GM12872 (cell line): ENCODE results near the gene FAM83C.
A peak's percentile ranks its signal among the peaks of the same experiment; 100 is the strongest.

Experiments
- TF ChIP-seq, protein P1 (sequence below): IDR thresholded peaks from 3 replicates; pipeline ENCODE4 v1.5.1; 2011; ENCODE audit warnings: low read depth, mild to moderate bottlenecking, low read length, moderate library complexity; ENCODE audit not compliant: insufficient read depth

Gene FAM83C

DNA sequence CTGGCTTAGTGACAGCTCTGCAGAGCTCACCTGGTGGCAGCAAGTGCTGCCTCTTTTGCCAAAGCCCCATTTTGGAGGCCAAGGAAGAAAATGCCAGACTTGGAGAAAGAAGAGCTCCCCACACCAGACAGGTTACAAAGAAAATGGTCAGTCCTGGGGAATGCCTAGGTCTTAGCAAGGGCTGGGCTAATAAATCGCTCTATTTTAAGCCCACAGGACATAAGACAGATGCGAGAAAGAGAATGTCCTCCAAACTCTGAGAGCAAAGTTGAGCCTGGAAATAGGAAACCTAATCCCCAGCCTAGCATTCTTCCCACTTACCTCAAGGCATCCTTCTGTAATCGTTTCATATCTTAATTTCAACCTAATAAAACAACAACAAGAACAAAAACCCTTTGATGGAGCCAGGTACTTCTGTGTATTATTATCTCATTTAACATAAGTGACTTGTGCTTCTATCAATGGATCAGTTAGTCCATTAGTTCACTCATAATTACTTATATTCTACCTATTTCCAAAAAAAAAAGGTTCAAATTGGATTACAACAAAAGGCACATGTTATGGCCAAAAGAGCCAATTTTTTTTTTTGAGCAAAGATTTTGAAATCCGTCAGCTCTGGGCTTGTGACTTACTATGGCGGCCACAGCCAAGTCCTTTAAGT, 40.4 kb upstream of the FAM83C start:
- TF ChIP-seq, protein P1, sequence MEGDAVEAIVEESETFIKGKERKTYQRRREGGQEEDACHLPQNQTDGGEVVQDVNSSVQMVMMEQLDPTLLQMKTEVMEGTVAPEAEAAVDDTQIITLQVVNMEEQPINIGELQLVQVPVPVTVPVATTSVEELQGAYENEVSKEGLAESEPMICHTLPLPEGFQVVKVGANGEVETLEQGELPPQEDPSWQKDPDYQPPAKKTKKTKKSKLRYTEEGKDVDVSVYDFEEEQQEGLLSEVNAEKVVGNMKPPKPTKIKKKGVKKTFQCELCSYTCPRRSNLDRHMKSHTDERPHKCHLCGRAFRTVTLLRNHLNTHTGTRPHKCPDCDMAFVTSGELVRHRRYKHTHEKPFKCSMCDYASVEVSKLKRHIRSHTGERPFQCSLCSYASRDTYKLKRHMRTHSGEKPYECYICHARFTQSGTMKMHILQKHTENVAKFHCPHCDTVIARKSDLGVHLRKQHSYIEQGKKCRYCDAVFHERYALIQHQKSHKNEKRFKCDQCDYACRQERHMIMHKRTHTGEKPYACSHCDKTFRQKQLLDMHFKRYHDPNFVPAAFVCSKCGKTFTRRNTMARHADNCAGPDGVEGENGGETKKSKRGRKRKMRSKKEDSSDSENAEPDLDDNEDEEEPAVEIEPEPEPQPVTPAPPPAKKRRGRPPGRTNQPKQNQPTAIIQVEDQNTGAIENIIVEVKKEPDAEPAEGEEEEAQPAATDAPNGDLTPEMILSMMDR = no peak

DNA sequence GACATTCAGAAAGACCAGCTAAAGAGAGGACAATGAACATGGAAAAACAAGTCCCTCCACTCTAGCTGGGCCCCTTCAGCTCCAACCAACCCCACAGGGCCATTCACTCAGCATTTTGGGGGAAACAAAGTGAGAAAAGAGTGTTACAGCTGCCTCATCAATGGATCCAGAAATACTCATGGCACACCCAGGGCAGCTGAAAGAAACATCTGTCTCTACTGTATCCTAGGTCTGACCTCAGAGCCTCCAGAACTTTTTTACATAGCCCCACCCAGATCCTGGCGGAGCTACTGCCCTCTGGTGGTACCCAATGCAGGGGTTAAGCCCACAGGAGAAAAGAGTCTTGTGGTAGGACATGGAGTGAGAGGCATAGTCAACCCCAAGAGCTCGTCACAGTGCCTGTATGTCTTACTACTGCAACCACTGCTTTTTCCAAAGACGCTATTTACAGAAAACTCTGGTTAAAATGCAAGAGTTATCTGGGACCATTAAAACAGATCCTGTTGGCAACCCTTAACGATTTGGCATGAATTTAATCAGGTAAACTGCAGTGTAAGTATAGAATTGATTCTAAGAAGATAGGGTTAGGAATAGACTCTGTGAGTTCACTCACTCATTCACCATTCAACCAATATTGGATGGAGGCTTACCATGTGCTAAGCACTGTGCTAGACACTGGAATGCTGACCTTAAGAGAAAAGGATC, 37.4 kb upstream of the FAM83C start:
- TF ChIP-seq, protein P1 = peak; percentile 78

DNA sequence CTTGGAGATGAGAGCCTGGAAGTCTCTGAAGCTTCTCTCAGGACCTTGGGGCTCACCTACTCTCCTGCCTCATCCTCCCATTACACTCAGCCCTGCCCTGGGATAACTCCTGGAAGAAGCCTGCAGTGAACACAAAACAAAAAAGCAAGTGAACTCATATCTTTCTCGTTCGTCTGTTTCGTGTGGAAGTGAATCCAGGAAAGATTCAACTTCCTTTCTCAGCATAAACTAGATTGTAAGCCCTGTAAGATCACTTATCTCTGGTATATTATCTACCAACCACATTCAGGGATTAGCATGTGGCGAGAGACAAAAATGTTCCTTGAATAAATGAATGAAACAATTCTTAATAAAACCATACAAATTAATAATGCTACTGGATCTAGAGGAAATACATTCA, 36.5 kb upstream of the FAM83C start:
- TF ChIP-seq, protein P1 = no peak

DNA sequence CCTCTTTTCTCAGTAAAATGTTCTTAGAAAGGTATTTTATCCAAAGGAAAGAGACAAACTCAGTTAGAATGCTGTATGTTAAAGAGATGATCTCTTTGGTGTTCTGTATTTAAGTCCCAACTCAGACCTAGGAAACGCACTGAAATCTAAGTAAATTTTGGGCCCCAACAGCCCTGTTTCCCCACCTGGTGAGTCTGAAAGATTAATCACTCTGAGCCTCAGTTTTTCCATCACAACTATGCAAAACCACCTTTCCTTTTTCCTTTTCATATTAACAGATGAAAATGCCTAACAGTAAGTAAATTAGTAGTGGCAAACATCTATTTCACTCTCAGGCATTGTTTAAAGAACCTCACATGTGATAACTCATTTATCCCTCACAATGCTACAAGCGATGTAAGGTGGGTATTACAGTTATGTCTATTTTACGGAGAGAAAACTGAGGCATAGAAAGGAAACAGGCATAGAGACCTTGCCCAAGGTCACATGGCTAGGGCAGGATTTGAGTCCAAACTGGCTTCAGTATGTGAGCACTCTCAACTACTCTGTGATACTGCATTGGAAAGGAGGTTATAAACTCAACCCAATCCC, 36.0 kb upstream of the FAM83C start:
- TF ChIP-seq, protein P1 = no peak

DNA sequence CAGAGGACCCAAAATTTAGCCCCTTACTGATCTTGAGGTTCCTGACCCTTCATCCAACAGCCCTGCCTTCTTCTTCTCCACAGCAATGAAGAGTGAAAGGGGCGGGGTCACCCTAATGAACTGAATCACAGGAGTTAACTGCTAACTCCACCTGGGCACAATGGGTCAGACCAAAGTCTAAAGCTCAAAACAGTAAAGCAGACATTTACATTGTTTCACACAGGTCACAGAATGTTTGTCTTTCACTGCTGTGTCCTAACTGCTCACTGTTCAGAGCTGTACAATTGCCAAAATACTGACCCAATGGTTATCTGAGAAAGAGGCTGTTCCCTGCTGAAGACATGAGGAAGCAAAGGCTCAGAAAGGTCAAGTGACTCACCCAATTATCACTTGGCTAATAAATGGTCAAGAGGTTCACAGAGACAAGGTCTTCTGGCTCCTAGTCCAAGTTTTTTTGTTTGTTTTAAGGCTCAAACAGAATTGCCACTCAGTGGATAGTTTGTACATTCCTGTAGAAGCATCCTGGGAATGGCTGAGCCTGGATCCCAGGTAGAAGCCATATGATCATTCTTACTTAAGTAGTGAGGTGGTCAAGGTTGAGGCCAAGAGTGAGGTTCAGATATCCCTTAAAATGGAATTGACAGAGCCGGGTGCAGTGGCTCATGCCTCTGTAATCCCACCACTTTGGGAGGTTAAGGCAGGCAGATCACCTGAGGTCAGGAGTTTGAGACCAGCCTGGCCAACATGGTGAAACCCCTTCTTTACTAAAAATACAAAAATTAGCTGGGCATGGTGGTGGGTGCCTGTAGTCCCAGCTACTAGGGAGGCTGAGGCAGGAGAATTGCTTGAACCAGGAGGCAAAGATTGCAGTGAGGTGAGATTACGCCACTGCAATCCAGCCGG, 35.1 kb upstream of the FAM83C start:
- TF ChIP-seq, protein P1 = no peak

DNA sequence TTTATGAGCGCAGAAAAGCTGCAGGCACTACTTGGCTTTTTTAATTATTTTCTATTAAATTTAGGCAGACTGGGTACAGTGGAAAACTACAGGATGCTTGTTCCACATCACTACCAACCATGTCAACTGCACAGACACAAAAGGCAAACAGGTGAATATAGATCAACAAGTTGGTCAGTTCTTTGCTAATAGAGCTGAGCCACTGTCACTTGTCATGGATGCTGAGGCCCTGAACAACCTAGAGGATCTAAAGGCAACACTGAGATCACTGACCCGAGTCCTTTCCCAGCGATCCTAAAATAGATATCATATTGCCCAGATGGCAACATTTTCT, 34.5 kb upstream of the FAM83C start:
- TF ChIP-seq, protein P1 = no peak
